CD4-positive, alpha-beta T cell treated with Interleukin-15 for 4 hours (primary cell): Measurements from ENCODE around the gene ADGRF3.
A peak's percentile ranks its signal among the peaks of the same experiment; 100 is the strongest.
"Not testable (repeated sequence)": the region's sequence is repeated elsewhere in the genome, so short reads cannot be mapped to it uniquely, and the experiment has no call there.

Experiments
- DNase-seq: peaks from one replicate; pipeline ENCODE4 v3.0.0-alpha.2; 2020; ENCODE audit warnings: low spot score

The ADGRF3 gene, protein sequence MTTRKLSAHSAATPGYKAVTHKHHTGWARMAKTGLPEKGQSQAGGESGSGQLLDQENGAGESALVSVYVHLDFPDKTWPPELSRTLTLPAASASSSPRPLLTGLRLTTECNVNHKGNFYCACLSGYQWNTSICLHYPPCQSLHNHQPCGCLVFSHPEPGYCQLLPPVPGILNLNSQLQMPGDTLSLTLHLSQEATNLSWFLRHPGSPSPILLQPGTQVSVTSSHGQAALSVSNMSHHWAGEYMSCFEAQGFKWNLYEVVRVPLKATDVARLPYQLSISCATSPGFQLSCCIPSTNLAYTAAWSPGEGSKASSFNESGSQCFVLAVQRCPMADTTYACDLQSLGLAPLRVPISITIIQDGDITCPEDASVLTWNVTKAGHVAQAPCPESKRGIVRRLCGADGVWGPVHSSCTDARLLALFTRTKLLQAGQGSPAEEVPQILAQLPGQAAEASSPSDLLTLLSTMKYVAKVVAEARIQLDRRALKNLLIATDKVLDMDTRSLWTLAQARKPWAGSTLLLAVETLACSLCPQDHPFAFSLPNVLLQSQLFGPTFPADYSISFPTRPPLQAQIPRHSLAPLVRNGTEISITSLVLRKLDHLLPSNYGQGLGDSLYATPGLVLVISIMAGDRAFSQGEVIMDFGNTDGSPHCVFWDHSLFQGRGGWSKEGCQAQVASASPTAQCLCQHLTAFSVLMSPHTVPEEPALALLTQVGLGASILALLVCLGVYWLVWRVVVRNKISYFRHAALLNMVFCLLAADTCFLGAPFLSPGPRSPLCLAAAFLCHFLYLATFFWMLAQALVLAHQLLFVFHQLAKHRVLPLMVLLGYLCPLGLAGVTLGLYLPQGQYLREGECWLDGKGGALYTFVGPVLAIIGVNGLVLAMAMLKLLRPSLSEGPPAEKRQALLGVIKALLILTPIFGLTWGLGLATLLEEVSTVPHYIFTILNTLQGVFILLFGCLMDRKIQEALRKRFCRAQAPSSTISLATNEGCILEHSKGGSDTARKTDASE

DNA sequence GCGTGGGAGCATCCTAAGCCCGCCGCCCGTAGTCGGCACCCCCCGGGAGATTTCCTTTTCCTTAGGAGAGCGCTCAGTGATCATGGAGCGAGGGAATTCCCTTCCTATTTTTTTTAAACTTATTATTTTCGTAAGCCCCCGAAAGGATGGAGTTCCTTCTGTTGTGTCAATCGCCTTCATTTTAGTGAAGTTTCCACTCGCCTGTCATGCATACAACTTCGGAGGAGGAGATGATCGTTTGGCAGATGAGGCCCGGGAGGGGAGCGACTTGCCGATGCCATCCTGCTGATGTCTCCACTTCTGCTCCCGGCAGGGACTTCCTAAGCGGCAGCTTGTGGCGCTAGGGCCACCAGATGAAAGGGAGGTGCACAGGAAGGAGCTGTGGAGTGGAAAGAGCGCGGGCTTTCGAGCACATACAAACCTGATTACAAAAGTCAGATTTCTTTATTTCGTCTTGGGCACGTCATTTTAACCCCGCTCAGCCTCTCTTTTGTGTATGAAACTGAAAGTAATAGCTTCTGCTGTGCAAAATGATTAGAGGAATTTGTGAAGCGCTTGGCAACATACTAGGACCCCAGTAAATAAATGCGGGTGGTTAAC, at the start of gene ADGRF3:
ADGRF3 (minus strand) TSS at position 336 of the 600 bp plus-strand sequence. CDS start 555 bp downstream, outside the sequence.
- DNase-seq, result peak; percentile 52

DNA sequence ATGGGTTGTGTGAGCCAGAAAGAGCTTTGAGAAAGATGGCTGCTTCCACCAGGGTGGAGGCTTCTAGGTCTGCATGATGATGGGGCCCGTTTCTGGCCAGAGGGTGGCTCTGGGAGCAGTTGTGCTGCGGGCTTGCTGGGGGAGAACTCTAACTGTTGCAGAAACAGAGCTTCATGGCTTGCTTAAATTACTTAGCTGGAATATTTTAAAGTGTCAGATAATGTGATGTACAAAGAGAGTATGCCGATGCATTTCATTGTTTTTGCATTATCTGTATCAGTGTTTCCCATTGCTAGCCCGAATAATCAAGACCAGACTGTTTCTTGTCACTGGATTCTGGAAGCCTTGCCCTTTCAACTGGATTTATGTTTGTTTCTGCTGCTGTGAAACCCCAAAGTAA, 48.8 kb upstream of the ADGRF3 start:
- no peak for DNase-seq

DNA sequence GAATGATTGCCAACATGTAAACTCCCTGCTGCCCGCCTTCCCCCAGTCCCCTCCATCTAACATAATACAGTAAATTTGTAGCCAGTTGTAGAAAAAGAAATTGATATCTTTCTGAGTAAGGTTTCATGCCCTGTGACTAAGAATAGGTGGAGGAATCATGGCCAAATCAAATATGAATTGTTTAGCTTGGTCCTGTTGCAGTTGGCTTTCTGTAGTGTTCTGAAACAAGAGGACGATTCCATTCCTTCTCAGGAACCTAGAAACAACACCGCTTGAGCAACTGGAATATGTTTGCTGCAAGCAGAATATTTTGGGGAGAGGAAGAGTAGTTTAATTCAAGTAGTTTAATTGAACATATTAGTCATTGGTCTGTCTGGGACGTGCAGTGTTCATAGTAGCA, 48.1 kb upstream of the ADGRF3 start:
- no peak for DNase-seq

DNA sequence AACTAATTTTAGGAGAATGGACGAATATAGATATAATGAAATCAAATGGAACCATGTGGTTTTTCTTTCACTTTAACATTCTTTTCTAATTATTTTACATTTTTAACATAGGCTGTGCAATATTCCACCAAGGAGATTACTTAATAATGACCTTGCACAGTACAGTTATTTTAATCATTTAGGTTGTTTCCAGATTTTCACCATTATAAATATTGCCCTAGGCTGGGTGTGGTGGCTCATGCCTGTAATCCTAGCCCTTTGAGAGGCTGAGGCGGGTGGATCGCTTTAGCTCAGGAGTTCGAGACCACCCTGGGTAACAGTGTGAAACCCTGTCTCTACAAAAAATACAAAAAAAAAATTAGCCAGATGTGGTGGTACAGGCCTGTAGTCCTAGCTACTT, 40.6 kb upstream of the ADGRF3 start:
- DNase-seq, result no peak

DNA sequence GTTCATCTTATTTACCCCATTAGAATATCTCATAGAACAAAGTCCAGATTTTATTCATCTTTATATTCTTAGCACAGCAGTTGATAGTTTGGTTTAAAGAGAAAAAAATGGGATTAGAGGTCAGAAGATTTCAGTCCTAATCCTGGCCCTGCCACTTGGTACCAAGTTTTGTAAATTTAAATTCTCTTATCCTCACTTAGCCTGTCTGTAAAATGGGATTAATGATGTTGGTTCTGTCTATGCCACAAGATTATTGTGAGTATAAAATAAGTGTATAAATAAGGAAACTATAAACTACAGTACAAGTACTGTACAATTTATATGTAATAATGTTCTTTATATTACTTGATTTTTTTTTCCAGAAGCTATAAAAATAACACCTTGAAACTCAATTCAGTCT, 38.0 kb upstream of the ADGRF3 start:
- no peak for DNase-seq

DNA sequence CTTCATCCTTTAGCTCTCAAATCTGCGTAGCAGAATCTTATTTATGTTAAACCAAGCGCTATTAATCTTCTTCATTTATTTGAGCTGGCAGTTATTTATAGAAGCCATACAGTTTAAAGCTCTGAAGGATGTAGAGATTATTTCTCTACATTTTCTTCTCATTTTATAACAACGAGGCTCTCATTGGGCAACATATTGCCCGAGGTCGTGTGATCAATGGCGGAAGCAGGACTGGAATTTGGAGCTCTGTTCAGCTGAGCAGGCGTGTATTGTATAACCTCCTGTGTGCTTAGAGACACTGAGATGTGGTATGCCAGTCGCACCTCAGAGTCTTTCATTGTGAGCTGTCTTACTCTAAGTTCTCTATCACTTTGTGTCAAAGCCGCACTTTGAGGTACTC, 37.6 kb upstream of the ADGRF3 start:
- DNase-seq, result no peak

DNA sequence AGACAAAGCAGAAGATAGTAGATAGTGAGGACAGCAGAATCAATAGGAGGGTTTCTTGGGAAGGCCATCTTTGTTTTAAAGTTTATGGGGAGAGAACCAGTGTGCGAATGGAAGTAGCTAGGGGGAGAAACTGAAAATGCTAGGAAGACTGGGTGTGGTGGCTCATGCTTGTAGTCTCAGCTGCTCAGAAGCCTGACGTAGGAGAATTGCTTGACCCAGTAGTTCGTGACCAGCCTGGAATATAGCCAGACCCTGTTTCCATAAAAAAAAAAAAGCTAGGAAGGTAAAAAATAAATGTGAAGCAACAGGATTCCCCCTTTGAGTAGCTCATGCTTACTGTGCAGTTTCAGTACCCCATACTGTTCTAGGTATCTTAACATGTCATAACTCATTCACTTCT, 36.0 kb upstream of the ADGRF3 start:
- DNase-seq, result no peak

DNA sequence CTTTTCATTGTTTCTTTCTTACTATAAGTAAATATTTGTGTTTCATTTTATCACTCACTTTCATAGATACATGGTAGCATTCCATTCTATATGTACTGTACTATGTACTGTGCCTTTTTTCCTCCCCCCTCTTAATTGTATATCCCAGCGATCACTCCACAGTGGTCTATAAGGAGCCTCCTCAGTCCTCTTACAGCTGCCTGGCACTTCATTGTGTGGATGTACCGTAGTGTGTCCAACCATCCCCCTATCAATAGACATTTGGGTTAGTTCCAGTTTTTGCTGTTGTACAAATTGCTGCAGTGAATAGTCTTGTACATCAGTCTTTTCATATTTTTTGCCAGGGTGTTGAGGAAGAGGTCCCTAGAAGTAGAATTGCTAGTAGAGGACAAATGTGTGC, 33.7 kb upstream of the ADGRF3 start:
- DNase-seq, result no peak

DNA sequence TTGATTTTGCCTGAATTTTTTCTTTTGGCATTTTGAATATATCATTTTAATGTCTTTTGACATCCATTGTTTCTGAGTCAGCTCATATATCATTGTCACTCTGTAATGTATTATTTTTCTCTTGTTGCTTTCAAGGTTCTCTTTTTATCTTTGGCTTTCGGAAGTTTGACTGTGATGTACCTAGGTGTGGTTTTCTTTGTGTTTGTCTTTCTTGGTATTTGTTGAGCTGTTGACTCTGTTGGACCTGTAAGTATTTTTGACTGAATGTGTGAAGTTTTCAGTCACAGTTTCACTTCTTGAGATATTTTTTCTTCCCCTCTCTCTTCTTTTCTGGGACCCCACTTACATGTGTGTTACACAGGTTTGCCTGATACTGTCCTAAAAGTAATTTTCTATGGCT, 30.2 kb upstream of the ADGRF3 start:
- no peak for DNase-seq

DNA sequence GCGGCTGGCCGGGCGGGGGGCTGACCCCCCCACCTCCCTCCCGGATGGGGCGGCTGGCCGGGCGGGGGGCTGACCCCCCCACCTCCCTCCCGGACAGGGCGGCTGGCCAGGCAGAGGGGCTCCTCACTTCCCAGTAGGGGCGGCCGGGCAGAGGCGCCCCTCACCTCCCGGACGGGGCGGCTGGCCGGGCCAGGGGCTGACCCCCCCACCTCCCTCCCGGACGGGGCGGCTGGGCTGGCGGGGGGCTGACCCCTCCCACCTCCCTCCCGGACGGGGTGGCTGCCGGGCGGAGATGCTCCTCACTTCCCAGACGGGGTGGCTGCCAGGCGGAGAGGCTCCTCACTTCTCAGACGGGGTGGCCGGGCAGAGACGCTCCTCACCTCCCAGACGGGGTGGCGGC, 24.3 kb upstream of the ADGRF3 start:
- not testable (repeated sequence) for DNase-seq

DNA sequence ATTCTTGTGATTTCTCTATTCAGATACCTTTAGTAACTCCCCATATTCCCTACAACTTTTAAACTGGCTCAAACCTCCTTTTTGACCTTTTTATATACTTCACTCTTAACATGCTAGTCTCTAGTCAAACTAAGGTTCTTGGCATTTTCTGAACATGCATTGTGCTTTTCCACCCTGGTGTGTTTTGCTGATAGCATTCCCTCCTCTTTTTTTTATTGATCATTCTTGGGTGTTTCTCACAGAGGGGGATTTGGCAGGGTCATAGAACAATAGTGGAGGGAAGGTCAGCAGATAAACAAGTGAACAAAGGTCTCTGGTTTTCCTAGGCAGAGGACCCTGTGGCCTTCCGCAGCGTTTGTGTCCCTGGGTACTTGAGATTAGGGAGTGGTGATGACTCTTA, 23.1 kb upstream of the ADGRF3 start:
- not testable (repeated sequence) for DNase-seq

DNA sequence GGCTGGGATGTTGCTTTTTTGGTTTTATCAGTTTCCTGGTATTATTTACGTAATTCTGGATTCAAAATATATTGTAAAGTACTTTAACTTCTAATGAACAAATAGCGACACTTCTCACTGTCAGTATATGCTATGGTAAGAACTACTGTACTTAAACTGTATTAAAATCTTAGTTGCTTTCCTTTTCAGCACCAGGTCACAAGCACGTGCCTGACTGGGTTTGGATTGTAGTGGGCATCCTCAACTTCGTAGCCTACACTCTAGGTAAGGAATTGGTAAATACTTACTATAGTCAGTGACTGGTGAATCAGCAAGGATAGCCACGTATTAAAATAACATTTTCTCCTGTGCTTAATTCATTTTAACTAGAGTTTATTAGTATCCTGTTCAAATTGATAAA, 20.4 kb upstream of the ADGRF3 start:
- DNase-seq, result no peak

DNA sequence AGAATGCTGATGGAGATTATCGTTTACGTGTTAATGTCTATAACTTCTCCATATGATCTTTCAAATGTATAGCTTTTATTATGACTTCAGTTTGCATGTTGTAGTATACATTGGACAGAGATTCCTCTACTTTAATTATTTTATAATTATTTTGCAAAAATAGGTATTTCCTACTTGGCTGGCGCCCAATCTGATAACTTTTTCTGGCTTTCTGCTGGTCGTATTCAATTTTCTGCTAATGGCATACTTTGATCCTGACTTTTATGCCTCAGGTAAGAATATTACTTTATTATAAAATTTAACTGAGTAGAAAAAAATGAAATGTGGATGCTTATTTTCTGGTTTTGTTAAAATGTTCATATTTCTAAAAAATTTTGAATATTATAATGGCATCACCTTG, 18.1 kb upstream of the ADGRF3 start:
- no peak for DNase-seq

DNA sequence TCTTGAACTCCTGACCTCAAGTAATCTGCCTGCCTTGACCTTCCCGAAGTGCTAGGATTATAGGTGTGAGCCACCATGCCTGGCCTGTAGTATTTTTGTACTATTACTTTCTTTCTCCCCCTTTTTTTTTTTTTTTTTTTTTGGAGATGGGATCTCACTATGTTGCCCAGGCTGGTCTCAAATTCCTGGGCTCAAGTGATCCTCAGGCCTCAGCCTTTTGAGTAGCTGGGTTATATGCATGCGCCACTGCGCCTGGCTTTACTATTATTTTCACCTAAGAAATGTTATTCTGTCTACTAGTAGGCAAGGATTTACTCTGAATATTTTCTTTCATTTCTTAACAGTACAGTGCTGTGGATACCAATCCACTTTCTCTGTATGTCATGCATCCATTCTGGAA, 17.4 kb upstream of the ADGRF3 start:
- DNase-seq, result no peak

DNA sequence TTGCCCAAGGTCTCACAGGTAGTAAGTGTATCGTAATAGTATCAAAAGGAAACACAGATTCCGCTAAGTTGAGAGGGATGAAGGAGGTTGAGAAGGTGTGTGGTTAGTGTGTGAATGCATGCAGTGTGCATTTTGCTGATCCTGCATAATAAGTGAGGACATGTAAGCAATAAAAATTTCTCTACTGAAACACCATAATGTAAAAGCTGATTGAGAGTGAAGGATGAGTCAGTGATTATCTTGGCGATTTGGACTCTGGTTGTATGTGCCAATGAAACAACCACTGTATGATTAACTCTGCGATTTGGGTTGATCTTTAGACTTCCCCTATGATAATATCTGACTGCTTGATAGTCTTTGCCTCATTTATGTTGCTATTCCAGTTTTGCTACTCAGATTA, 16.7 kb upstream of the ADGRF3 start:
- no peak for DNase-seq

DNA sequence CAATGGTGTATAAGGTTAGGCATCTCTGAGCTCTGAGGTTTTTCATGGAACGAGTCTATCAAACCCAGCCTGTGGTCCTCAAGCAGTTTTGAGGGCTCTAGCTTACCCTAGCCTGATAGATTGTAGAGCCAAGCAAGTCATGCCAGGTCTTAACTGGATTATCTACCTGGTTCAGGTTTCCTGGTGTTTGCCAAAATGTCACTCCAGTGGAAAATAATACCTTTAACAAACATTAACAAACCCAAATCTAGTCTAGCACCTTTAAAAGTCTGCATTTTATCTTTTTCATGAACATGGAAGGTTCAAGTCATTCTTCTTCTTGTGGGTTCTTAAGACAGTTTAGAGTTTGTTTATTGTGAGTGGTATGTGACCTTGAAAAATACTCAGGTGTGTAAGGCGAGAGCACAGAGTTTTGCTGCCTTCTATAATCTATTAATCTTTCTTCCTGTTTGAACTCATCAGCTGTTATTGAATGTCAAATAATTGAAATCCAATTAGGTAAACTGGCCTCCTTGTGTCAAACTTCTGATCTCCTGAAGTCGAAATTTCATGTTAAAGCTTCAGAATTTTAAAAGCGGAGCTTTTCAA, 13.4 kb upstream of the ADGRF3 start:
- DNase-seq, result no peak

DNA sequence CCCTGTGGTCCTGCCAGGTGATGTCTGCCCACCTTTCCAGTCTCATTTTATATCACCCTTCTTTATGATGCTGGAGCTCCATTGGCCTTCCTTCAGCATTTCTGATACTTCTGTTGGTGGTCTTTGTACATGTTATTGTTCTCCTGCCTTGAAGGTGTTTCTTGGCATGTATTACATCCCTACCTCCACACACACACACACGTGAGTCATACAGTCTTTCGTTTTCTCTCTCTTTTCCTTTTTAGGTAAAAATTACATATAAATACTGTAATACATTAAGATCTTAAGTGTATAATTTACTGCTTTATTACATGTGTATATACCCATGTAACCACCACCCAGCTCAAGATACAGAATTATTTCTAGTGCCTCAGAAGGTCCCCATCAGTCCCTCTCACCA, 10.2 kb upstream of the ADGRF3 start:
- no peak for DNase-seq

DNA sequence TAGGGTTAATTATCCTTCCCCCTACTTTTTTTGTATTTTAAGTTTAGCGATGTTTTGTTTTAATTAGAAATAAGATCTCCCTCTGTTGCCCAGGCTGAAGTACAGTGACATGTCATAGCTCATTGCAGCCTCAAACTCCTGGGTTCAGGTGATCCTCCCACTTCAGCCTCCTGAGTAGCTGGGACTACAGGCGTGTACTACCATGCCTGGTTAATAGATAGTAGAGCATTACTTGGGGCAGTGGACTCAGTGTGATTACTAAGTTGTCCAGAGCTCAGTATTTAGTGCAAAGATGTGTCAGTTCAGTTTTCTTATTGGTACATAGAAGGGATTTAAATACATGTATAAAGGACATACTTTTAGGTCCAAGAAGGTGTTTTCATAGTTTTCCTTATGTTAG, 9.5 kb upstream of the ADGRF3 start:
- DNase-seq, result no peak

DNA sequence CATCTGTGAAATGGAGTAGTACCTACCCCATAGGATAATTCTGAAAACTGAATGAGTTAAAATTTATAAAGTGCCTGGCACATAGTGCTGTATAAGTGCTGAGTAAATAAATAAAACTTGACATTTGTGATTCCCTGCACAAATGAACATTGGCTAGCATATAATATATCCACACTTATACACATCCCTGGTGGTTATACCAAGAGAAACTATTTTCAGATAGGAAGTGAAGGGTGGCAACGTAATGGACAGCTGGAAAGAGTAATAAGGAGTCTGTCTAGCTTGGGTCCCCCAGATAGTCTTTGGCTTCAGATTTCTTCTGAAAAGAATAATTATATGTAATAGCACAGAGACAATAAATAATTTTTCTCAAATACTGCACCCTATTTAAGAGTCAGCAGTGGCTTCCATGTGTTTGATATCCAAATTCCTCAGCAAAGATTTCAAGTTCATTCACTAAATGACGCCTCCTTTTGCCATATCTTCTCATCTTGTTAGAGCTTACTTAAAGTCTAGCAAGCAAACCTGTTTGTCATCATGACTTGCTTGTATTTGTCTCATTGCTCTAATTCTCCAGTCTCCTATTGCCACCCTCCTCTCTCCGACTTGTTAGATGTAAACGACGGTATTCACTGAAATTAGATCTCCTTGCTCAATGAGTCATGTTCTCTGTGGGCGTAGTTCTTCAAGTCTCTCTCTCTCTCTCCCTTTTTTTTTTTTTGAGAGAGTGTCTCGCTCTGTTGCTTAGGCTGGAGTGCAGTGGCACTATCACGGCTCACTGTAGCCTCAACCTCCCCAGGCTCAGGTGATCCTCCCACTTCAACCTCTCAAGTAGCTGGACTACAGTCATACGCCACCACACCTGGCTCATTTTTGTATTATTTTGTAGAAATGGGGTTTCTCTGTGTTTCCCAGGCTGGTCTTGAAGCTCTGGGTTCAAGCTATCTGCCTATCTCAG, 8.7 kb upstream of the ADGRF3 start:
- no peak for DNase-seq

DNA sequence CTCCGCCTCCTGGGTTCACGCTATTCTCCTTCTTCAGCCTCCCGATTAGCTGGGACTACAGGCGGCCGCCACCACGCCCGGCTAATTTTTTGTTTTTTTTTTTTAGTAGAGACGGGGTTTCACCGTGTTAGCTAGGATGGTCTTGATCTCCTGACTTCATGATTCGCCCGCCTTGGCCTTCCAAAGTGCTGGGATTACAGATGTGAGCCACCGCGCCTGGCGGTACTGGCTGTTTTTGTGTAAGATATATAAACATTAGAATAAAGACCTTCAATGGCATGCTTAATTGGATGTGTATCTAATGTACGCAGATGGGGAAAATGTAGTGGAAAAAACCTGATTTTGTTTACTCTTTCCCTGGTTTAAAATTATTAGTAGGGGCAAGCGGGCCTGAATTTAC, 7.9 kb upstream of the ADGRF3 start:
- not testable (repeated sequence) for DNase-seq

DNA sequence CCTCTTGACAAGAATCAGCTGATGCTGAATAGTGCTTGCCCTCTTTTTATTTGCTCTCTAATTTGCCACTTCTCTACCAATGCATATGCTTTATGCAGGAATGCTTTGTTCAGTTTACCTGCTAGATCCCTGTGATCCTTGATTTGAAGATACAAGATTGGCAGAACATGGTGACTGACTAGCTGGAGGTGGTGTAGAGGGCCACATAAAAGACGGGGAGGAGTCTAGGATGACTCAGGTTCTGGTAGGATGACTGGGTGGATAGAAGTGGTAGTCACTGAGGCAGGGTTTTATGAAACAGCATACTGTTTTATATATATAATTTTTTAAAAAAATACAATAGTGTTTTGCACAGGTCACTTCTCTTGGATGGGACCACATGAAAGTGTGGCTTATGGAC, 6.3 kb upstream of the ADGRF3 start:
- DNase-seq, result peak; percentile 23
